Measurements from ENCODE around the gene AMFR.
"Not testable (repeated sequence)": the region's sequence is repeated elsewhere in the genome, so short reads cannot be mapped to it uniquely, and the experiment has no call there.

Gene AMFR

DNA sequence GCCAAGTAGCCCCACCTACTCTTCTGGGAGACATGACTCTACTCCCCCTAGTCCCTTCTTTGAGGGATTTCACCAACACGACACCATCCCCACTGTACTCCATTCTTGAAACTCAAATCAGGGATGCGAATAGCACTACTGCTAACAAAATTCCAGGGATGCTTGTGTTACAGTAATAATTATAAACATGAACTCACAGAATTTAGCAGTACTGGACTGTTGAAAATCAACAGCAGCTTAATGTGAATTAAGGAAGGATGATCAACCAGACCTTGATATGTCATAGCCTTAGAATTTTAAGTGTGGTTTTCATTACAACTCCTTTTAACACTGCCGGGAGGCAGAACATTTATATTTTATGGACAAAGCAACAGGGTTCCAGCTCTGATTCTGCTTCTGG, 37.9 kb downstream of the AMFR start:
- DNase-seq: no peak

- no peak for DNase-seq
Measured at GRCh38 chr16:56384074-56384721, 41.1 kb downstream of the AMFR start.

GRCh38 chr16:56382901-56383355, 42.4 kb downstream of the AMFR start:
- DNase-seq: no peak

DNA sequence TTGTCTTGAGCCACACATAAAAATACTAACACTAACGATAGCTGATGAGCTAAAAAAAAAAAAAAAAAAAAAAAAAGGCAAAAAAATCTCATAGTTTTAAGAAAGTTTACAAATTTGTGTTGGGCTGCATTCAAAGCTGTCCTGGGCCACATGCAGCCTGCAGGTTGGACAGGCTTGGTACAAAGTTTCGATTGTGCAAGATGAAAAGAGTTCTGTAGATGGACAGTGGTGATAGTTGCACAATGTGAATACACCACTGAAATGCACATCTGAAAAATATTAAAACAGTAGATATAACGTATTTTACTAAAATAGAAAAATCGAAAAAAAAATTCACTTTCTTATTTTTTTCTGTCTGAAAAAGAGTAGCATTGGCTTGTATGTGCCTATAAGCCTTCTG, 42.9 kb downstream of the AMFR start:
- DNase-seq: no peak

DNA sequence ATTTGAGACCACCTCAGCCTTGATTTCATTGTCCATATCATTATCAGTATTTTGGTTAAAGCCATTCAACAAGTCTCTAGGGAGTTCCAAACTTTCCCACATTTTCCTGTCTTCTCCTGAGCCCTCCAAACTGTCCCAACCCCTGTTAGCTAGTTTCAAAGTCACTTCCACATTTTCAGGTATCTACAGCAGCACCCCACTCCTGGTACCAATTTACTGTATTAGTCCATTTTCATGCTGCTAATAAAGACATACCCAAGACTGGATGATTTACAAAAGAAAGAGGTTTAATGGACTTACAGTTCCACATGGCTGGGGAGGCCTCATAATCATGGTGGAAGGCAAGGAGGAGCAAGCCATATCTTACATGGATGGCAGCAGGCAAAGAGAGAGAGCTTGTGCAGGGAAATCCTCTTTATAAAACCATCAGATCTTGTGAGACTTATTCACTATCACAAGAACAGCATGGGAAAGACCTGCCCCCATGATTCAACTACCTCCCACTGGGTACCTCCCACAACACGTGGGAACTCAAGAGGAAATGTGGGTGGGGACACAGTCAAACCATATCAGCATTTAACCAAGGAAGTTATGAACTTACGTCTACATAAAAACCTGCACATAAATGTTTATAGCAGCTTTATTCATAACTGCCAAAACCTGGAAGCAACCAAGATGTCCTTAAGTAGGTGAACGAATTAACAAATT, 44.4 kb downstream of the AMFR start:
- DNase-seq: not testable (repeated sequence)

DNA sequence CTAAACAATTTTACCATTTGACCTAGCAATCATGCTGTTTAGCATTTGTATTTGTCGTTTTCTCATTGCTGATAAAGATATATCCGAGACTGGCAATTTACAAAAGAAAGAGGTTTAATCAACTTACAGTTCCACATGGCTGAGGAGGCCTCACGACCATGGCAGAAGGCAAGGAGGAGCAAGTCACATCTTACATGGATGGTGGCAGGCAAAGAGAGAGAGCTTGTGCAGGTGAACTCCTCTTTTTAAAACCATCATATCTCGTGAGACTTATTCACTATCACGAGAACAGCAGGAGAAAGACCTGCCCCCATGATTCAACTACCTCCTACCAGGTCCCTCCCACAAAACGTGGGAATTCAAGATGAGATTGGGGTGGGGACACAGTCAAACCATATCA, 46.3 kb downstream of the AMFR start:
- not testable (repeated sequence) for DNase-seq

GRCh38 chr16:56375792-56376191, 49.6 kb downstream of the AMFR start:
- DNase-seq: not testable (repeated sequence)

GRCh38 chr16:56373003-56373402, 52.3 kb downstream of the AMFR start:
- DNase-seq: no peak

GRCh38 chr16:56372013-56372634, 53.2 kb downstream of the AMFR start:
- no peak for DNase-seq

GRCh38 chr16:56371660-56371937, 53.7 kb downstream of the AMFR start:
- no peak for DNase-seq

GRCh38 chr16:56370875-56371659, 54.3 kb downstream of the AMFR start:
- no peak for DNase-seq

GRCh38 chr16:56370185-56370874, 55.0 kb downstream of the AMFR start:
- no peak for DNase-seq

- no peak for DNase-seq
Measured at GRCh38 chr16:56369202-56369601, 56.1 kb downstream of the AMFR start.

- DNase-seq: no peak
Measured at GRCh38 chr16:56368545-56368944, 56.8 kb downstream of the AMFR start.

DNA sequence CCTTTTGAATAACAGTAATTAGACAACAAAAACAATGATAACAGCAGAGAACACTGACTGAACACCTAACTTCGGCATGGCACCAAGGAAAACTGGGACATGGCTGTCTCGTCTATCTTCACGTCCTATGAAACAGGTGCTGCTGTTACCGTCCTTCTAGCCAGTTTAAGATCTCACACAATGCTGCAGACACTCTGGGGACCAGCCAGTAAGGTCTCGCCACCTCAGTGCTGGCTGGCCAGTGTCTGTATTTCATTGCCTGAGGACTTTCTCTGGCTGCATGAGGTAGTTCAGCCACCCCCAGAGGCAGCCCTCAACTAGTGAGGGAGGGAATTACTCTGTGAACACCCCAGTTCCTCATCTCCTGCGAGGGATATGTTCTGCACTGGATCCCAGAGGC, 57.6 kb downstream of the AMFR start:
- DNase-seq: no peak

DNA sequence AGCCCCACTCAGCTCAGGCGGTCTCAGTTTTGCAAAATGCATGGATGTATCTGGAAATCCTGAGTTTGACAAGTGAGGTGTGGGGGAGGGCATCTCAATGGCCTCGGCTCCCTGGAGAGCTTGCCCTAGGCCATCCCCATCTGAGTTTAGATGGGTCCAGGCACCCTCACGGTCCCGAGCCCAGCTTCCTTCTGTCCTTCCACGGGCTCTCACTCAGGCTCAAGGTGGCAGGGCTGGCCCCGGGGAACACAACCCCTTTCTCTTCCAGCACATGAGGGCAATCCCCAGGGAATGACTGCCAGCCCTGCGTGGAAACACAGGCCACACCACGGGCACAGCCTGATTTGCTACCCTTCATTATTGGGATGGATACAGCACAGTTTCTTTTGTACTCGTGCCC, 58.4 kb downstream of the AMFR start:
- no peak for DNase-seq

DNA sequence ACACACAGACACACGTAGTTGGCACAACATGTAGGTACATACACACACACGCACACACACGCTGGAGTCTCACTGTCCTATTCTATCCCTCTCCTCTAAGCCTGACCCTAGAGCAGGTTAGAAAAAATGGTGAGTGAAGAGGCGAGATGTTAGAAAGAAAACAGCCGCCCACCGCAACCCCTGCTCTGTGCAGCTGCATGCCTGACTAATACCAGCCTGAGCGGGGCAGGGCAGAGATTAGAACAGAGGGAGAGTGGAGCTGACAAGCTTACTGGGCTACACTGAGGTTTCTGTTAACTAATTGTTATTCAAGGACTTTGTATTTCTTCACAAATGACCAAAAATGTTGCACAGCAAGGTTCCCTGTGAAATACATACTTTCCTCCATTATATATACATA, 59.8 kb downstream of the AMFR start:
- DNase-seq: no peak

DNA sequence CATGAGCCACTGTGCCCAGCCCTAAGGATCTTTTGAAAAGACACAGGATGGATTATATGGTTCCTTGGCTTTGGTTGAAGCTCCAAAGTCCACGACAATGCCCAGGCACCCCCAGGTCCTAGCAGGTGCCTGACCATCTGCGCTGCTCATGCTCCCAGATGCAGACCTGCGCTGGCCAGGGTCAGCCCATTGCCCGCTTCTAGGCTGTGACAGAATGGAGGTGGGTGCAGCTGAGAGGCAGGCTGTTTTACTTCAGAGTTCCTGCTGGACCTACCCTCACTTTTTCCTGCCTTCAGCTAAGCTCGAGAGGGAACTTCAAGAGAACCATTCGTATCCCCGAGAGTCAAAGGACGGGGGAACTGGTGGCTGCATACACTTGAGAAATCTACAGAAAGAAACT, 60.5 kb downstream of the AMFR start:
- no peak for DNase-seq

- DNase-seq: no peak
Measured at GRCh38 chr16:56363781-56364565, 61.4 kb downstream of the AMFR start.

DNA sequence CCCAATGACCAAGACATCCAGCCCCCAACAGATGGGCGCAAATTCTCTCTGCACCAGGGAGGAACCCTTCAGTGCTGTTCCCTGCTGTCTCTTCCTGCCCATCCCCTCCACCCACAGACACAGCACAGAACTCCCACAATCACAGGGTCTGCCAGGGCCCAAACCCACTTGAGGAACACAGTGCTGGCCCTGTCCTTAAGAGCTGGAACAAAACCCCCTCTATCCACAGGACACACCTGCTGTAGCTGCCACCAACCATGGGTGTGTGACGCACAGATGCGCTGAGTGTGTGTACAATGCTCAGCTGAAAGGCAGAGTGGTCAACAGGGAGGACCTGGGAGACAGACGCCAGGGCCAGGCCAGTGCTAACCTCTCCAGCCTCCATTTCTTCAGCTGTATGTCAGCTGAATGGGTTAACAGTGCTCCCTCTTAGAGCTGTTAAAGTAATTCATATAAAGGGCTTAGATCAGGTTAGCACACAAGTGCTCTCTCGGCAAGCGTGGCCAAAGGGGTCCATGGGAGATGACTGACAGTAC, 62.1 kb downstream of the AMFR start:
- DNase-seq: no peak

GRCh38 chr16:56362706-56363105, 62.6 kb downstream of the AMFR start:
- DNase-seq: no peak
